HG02571 (cell line): Measurements from ENCODE around the gene MPRIP.
"Not testable (repeated sequence)": the region's sequence is repeated elsewhere in the genome, so short reads cannot be mapped to it uniquely, and the experiment has no call there.

ENCODE experiments used
- ATAC-seq: cut with Tn5 transposase; IDR thresholded peaks from one replicate; pipeline ENCODE4 v1.9.1; 2021; ENCODE audit warnings: mild to moderate bottlenecking, moderate library complexity; ENCODE audit not compliant: unreplicated experiment

Gene MPRIP

GRCh38 chr17:17042384-17042736, at the start of gene MPRIP:
Gene MPRIP (plus strand): TSS chr17:17042457. CDS start chr17:17042849, 392 bp downstream.
- no peak for ATAC-seq

- ATAC-seq, result no peak
Observed at GRCh38 chr17:16994631-16995030, 47.6 kb upstream of the MPRIP start.

GRCh38 chr17:16995930-16996329, 46.3 kb upstream of the MPRIP start:
- ATAC-seq, result no peak

- not testable (repeated sequence) for ATAC-seq
Observed at GRCh38 chr17:16996726-16997125, 45.5 kb upstream of the MPRIP start.

GRCh38 chr17:16997514-16998429, 44.5 kb upstream of the MPRIP start:
- no peak for ATAC-seq

- ATAC-seq, result no peak
Observed at GRCh38 chr17:16999931-17000625, 42.2 kb upstream of the MPRIP start.

GRCh38 chr17:17001076-17001777, 41.0 kb upstream of the MPRIP start:
- ATAC-seq, result no peak

GRCh38 chr17:17001874-17002520, 40.3 kb upstream of the MPRIP start:
- no peak for ATAC-seq

- ATAC-seq, result not testable (repeated sequence)
Observed at GRCh38 chr17:17002731-17003715, 39.2 kb upstream of the MPRIP start.

GRCh38 chr17:17004251-17004996, 37.8 kb upstream of the MPRIP start:
- no peak for ATAC-seq

GRCh38 chr17:17004997-17005614, 37.2 kb upstream of the MPRIP start:
- ATAC-seq, result not testable (repeated sequence)

GRCh38 chr17:17007891-17008290, 34.4 kb upstream of the MPRIP start:
- not testable (repeated sequence) for ATAC-seq

GRCh38 chr17:17008621-17009397, 33.4 kb upstream of the MPRIP start:
- not testable (repeated sequence) for ATAC-seq

- ATAC-seq, result not testable (repeated sequence)
Observed at GRCh38 chr17:17009972-17010371, 32.3 kb upstream of the MPRIP start.

GRCh38 chr17:17010545-17011034, 31.7 kb upstream of the MPRIP start:
- ATAC-seq, result not testable (repeated sequence)

- ATAC-seq, result not testable (repeated sequence)
Observed at GRCh38 chr17:17011043-17011907, 31.0 kb upstream of the MPRIP start.
